Natural killer cell (primary cell): Measurements from ENCODE around the gene COX7A1. TPM values are rescaled to one million over a fixed set of nuclear protein-coding genes. Genes with fewer than 3 reads are reported as not detected.
A peak's percentile ranks its signal among the peaks of the same experiment; 100 is the strongest.

Experiments
- ATAC-seq, 3 donors: fragments of 150-1000 bp in 2 of 3; fragments of 200-7000 bp in 1 of 3; cut with Tn5 transposase; 1 replicate in 1 of 3; 2 replicates in 2 of 3; pipeline ENCODE4 v1.10.0; 2021; ENCODE audit warnings: mild to moderate bottlenecking in 2 of 3, moderate library complexity in 2 of 3
- DNase-seq, 2 donors: peaks; one replicate each; pipeline versions ENCODE4 v3.0.0 to v3.0.0-alpha.2; 2013 to 2021; ENCODE audit warnings: mixed read lengths in 1 of 2
- H3K27ac ChIP-seq: one replicate; pipeline ENCODE4 v1.5.1; 2013; ENCODE audit warnings: mild to moderate bottlenecking, low read length
- H3K27me3 ChIP-seq: one replicate; pipeline ENCODE4 v1.6.1; 2013; ENCODE audit warnings: low read length; ENCODE audit not compliant: control insufficient read depth, insufficient read depth
- H3K36me3 ChIP-seq: one replicate; pipeline ENCODE4 v1.6.1; 2013; ENCODE audit warnings: low read length; ENCODE audit not compliant: control insufficient read depth, insufficient read depth
- H3K4me1 ChIP-seq: one replicate; pipeline ENCODE4 v1.6.1; 2013; ENCODE audit warnings: low read length; ENCODE audit not compliant: control insufficient read depth, insufficient read depth
- H3K4me3 ChIP-seq: one replicate; pipeline ENCODE4 v1.5.1; 2013; ENCODE audit warnings: low read length
- H3K9me3 ChIP-seq: one replicate; pipeline ENCODE4 v1.6.1; 2013; ENCODE audit warnings: low read length; ENCODE audit not compliant: control insufficient read depth, insufficient read depth
- H3K27ac Mint-ChIP-seq, 2 donors: one replicate each; pipeline ENCODE4 v1.8.0; 2022; ENCODE audit warnings: mild to moderate bottlenecking in 2 of 2, mixed read lengths in 2 of 2, moderate library complexity in 1 of 2
- H3K27me3 Mint-ChIP-seq, 2 donors: one replicate each; pipeline ENCODE4 v1.8.0; 2022; ENCODE audit warnings: low read depth in 2 of 2, mixed read lengths in 2 of 2
- H3K36me3 Mint-ChIP-seq: one replicate; pipeline ENCODE4 v1.8.0; 2022; ENCODE audit warnings: mixed read lengths
- H3K4me1 Mint-ChIP-seq, 2 donors: one replicate each; pipeline ENCODE4 v1.8.0; 2022; ENCODE audit warnings: mixed read lengths in 2 of 2
- H3K4me3 Mint-ChIP-seq: one replicate; pipeline ENCODE4 v1.8.0; 2022; ENCODE audit warnings: mild to moderate bottlenecking, moderate library complexity, mixed read lengths
- H3K9me3 Mint-ChIP-seq, 2 donors: one replicate each; pipeline ENCODE4 v1.8.0; 2022; ENCODE audit warnings: mixed read lengths in 2 of 2
- CTCF ChIP-seq: fragments of 200-600 bp; IDR thresholded peaks from one replicate; pipeline ENCODE4 v1.8.0; 2022; ENCODE audit warnings: antibody characterized with exemption
- WGBS: methylation state at CpG from one replicate; pipeline ENCODE4 v1.1.7; 2013; ENCODE audit warnings: missing lambda C conversion rate; ENCODE audit not compliant: insufficient coverage; 5-methylcytosine and 5-hydroxymethylcytosine counted together
- intact Hi-C: fragments of 100-400 bp; cut with micrococcal nuclease; formaldehyde crosslinking; loops from one replicate; pipeline ENCODE4 v1.14.2; 2022
- total RNA-seq, 4 donors: library from RNA; stranded (reverse); fragments of 120-200 nt in 1 of 4; gene quantifications; one replicate each; pipeline versions ENCODE4 v1.2.3 to v1.2.4, GENCODE V29; 2013 to 2022

COX7A1 gene
- total RNA-seq, 3 donors from 2014 or later (not counting 1 experiment from before 2014, with no cell fraction given), result not detected

GRCh38 chr19:36160821-36161596 lies 8.8 kb upstream of the COX7A1 start:
- DNase-seq (no peak), ATAC-seq (no peak)
- no peaks in the 10 kb centered on the region for H3K36me3 ChIP-seq
- no peak for TF ChIP-seq CTCF
- H3K4me1 ChIP-seq, result no peaks in the 10 kb centered on the region
- Mint-ChIP-seq H3K27me3 (no peaks in the 10 kb centered on the region), H3K36me3 (no peaks in the 10 kb centered on the region), H3K4me1 (peaks cover 0 to 5% of the 10 kb centered on the region in 2 donors), H3K9me3 (no peaks in the 10 kb centered on the region), H3K27ac (no peak overlapping the region), H3K4me3 (no peak overlapping the region)
- H3K9me3 ChIP-seq, result no peaks in the 10 kb centered on the region
- H3K4me3 ChIP-seq, result no peak overlapping the region
- no peak overlapping the region for H3K27ac ChIP-seq
- no peaks in the 10 kb centered on the region for H3K27me3 ChIP-seq
- 98% methylated on average over 7 of the region's 7 CpGs for WGBS
- intact Hi-C loops, result no loop called here

- Histone ChIP-seq H3K9me3 (no peaks in the 10 kb centered on the region), H3K27me3 (no peaks in the 10 kb centered on the region), H3K36me3 (peaks cover 29% of the 10 kb centered on the region), H3K4me1 (peaks cover 5% of the 10 kb centered on the region), H3K27ac (no peak overlapping the region), H3K4me3 (no peak overlapping the region)
- peak overlapping the region in 1 of 2 donors; percentile 66 for H3K27ac Mint-ChIP-seq
- H3K4me1 Mint-ChIP-seq, result peaks cover 0 to 31% of the 10 kb centered on the region in 2 donors
- intact Hi-C loops, result no loop called here
- DNase-seq, result no peak
- no peaks in the 10 kb centered on the region for H3K36me3 Mint-ChIP-seq
- H3K9me3 Mint-ChIP-seq, result no peaks in the 10 kb centered on the region
- TF ChIP-seq CTCF, result no peak
- no peaks in the 10 kb centered on the region for H3K27me3 Mint-ChIP-seq
- 97% methylated on average over 10 of the region's 10 CpGs for WGBS
- H3K4me3 Mint-ChIP-seq, result no peak overlapping the region
- ATAC-seq, result no peak
Measured at GRCh38 chr19:36153126-36153525, 879 bp upstream of the COX7A1 start.

- no peaks in the 10 kb centered on the region for H3K9me3 Mint-ChIP-seq
- H3K27ac ChIP-seq, result no peak overlapping the region
- no peak for TF ChIP-seq CTCF
- H3K27ac Mint-ChIP-seq, result no peak overlapping the region
- H3K27me3 Mint-ChIP-seq, result no peaks in the 10 kb centered on the region
- no peaks in the 10 kb centered on the region for H3K9me3 ChIP-seq
- DNase-seq (no peak), ATAC-seq (no peak)
- no peaks in the 10 kb centered on the region for H3K27me3 ChIP-seq
- H3K36me3 Mint-ChIP-seq, result no peaks in the 10 kb centered on the region
- WGBS, result 87% methylated on average over 16 of the region's 16 CpGs
- no peak overlapping the region for H3K4me3 Mint-ChIP-seq
- H3K4me1 ChIP-seq, result peaks cover 5% of the 10 kb centered on the region
- no peak overlapping the region for H3K4me3 ChIP-seq
- peaks cover 37% of the 10 kb centered on the region for H3K36me3 ChIP-seq
- intact Hi-C loops, result no loop called here
- peaks cover 0 to 27% of the 10 kb centered on the region in 2 donors for H3K4me1 Mint-ChIP-seq
Measured at GRCh38 chr19:36152019-36152351, 262 bp downstream of the COX7A1 start.
